Lower lobe of right lung (tissue), 2 donors: ENCODE results near the gene SIAE. TPM values are rescaled to one million over a fixed set of nuclear protein-coding genes. Genes with fewer than 3 reads are reported as not detected.

ENCODE experiments used
- ATAC-seq, 2 donors: fragments of 200-7000 bp; cut with Tn5 transposase; one replicate each; pipeline ENCODE4 v1.9.1; 2020 to 2022; ENCODE audit warnings: mild to moderate bottlenecking in 2 of 2, moderate library complexity in 2 of 2
- DNase-seq: peaks from one replicate; pipeline ENCODE4 v3.0.0-alpha.2; 2020
- H3K27ac ChIP-seq: fragments of 200-600 bp; one replicate; pipeline ENCODE4 v1.8.0; 2022
- H3K27me3 ChIP-seq: fragments of 200-600 bp; one replicate; pipeline ENCODE4 v1.8.0; 2022; ENCODE audit warnings: low read depth
- H3K36me3 ChIP-seq: fragments of 200-600 bp; one replicate; pipeline ENCODE4 v1.8.0; 2022; ENCODE audit warnings: mild to moderate bottlenecking
- H3K4me1 ChIP-seq: fragments of 200-600 bp; one replicate; pipeline ENCODE4 v1.8.0; 2022
- H3K4me3 ChIP-seq: fragments of 200-600 bp; one replicate; pipeline ENCODE4 v1.8.0; 2022; ENCODE audit warnings: mild to moderate bottlenecking
- H3K9me3 ChIP-seq: fragments of 200-600 bp; one replicate; pipeline ENCODE4 v1.8.0; 2022
- intact Hi-C: fragments of 100-400 bp; cut with DNase I; formaldehyde crosslinking; loops from one replicate; pipeline ENCODE4 v1.11.0; 2022
- total RNA-seq: library from RNA; stranded (reverse); fragmentation: NEBNext Ultra II Directional; extraction: Animal tissue kit (Norgen Biotek cat#: 25700); gene quantifications from one replicate; pipeline ENCODE4 v1.2.1, GENCODE V29; 2021
- TF ChIP-seq, protein P1 (sequence below): fragments of 200-600 bp; IDR thresholded peaks from one replicate; pipeline ENCODE4 v1.8.0; 2022; ENCODE audit warnings: antibody characterized with exemption, mild to moderate bottlenecking
- donor health status: DM: no; HTN: yes; CAD: no; lungs with severe emphysema.

SIAE gene
- total RNA-seq, 1 donor from 2014 or later = 41.4 TPM

DNA sequence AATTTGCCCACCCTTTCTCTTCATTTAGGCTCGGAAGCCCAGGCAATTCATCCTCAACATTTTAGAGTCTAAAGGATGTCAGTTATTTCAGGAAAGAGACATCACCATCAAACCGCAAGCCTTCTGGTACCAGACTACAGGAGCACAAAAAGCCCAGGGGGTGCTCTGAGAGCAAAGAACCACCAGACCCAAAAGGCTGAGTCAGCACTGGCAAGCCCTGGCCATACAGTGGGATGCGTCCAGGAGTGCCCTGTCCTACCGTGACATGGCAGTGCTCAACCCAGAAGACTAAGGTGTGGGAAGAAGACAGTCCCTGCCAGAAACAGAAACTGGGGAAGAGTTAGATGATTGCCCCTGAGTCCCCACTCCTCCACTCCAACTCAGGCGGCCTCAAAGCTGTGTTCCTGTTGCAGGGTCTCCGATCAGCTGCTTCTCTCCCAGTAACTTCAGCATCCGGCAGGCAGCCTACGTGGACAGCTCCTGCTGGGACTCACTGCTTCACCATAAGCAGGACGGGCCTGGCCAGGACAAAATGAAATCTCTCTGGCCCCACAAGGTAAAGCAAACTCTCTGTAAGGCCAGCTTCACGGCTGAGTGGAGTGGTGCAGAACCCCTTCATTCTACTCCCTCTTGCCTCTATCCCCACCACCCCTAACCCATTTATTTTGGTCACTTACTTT, 60.8 kb downstream of the SIAE start:
- Histone ChIP-seq H3K9me3 (no peaks in the 10 kb centered on the region), H3K4me1 (no peaks in the 10 kb centered on the region), H3K27ac (no peak overlapping the region), H3K36me3 (no peaks in the 10 kb centered on the region), H3K27me3 (peaks cover 31% of the 10 kb centered on the region), H3K4me3 (no peak overlapping the region)
- TF ChIP-seq, protein P1, sequence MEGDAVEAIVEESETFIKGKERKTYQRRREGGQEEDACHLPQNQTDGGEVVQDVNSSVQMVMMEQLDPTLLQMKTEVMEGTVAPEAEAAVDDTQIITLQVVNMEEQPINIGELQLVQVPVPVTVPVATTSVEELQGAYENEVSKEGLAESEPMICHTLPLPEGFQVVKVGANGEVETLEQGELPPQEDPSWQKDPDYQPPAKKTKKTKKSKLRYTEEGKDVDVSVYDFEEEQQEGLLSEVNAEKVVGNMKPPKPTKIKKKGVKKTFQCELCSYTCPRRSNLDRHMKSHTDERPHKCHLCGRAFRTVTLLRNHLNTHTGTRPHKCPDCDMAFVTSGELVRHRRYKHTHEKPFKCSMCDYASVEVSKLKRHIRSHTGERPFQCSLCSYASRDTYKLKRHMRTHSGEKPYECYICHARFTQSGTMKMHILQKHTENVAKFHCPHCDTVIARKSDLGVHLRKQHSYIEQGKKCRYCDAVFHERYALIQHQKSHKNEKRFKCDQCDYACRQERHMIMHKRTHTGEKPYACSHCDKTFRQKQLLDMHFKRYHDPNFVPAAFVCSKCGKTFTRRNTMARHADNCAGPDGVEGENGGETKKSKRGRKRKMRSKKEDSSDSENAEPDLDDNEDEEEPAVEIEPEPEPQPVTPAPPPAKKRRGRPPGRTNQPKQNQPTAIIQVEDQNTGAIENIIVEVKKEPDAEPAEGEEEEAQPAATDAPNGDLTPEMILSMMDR = no peak
- ATAC-seq (no peak), DNase-seq (no peak)
- intact Hi-C loops = no loop called here

DNA sequence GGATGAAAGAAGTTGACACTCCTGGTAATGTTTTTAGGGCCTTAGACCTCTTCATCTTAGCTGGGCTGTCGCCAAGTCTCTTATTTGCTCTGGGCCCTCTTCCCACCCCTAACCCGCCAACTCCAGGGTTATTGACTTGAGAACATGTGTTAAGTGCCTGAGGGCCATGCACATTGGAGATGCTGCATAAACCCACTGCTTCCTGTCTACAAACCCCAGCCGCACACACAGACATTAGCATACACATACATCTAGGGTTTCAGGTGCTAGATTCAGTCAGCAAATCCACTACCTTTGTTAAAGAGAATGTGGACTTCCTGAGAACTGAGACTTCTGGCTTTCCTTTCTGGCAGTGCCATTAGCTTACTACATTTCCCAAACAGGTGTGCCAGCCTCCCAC, 61.5 kb downstream of the SIAE start:
- Histone ChIP-seq H3K4me3 (no peak overlapping the region), H3K27me3 (peaks cover 26% of the 10 kb centered on the region), H3K4me1 (no peaks in the 10 kb centered on the region), H3K9me3 (no peaks in the 10 kb centered on the region), H3K27ac (no peak overlapping the region), H3K36me3 (no peaks in the 10 kb centered on the region)
- TF ChIP-seq, protein P1 = no peak
- ATAC-seq (no peak), DNase-seq (no peak)
- intact Hi-C loops = no loop called here

DNA sequence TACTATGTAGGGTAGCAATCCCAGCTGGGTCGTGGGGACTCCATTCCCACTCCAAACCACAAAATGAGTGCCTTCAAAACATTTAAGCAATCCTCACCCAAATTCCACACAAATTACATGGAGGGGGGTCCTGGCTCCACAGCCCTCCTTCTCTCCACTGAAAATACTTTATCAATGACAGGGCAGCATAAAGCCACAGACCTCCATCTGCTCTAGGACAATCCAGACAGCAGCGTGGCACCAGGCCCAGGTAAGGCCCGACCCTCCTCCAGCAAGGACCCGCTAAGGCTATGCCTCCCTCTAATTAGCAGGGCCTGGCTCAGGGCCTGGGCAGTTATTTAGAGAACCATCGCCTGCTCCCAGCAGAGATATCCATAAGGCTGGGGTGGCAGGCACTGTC, 62.5 kb downstream of the SIAE start, which contains the start of gene PANX3:
PANX3 (plus strand) TSS at position 365 of the 400 bp plus-strand sequence. CDS start 129 bp downstream, outside the sequence.
- H3K27me3 ChIP-seq = peaks cover 23% of the 10 kb centered on the region
- H3K36me3 ChIP-seq = no peaks in the 10 kb centered on the region
- no peaks in the 10 kb centered on the region for H3K4me1 ChIP-seq
- DNase-seq = no peak
- ATAC-seq = peak in 1 of 2 donors; percentile 23
- TF ChIP-seq, protein P1 = no peak
- H3K4me3 ChIP-seq = no peak within 1 kb of the TSS
- intact Hi-C loops = no loop called here
- H3K27ac ChIP-seq = no peak within 1 kb of the TSS
- no peaks in the 10 kb centered on the region for H3K9me3 ChIP-seq

DNA sequence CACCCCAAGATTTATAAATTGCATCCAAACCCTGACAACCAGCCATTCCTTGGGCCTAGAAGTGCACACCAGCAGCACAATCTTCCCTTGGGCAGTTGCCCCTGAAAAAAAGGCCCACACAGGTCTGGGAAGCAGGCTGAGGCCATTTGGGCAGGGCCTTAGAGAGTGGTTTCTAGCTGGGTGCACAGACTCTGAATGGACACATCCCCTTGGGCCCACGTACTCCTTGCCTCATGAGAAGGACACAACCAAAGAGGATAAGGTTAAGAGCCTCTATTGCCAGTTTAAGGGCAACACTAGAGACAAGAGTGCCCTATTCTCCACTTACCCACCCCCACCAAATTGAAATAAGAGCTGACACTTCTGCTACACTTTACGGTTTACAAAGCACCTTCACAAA, 63.2 kb downstream of the SIAE start:
- no peak overlapping the region for H3K4me3 ChIP-seq
- no peaks in the 10 kb centered on the region for H3K9me3 ChIP-seq
- H3K27me3 ChIP-seq = peaks cover 15% of the 10 kb centered on the region
- H3K4me1 ChIP-seq = no peaks in the 10 kb centered on the region
- no peaks in the 10 kb centered on the region for H3K36me3 ChIP-seq
- ATAC-seq (peak; percentile 33 to 41), DNase-seq (no peak)
- TF ChIP-seq, protein P1 = no peak
- intact Hi-C loops = no loop called here
- H3K27ac ChIP-seq = no peak overlapping the region

DNA sequence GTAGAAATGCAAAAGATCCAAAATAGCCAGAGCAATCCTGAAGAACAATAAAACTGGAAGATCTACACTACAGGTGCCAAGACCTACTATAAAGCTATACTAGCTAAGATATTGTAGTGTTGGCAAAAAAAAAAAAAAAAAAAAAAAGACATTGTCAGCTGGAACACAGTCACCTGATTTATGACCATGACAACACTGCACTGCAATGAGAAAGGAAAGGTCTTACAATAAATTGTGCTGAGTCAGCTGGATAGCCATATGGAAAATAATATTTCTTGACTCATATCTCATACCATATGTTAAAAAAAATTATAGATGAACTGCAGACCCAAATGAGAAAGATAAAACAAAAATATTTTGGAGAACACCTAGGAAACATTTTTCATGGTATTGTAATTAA, 65.4 kb downstream of the SIAE start:
- Histone ChIP-seq H3K27ac (no peak overlapping the region), H3K36me3 (no peaks in the 10 kb centered on the region), H3K27me3 (no peaks in the 10 kb centered on the region), H3K9me3 (no peaks in the 10 kb centered on the region), H3K4me3 (no peak overlapping the region), H3K4me1 (no peaks in the 10 kb centered on the region)
- no peak for ATAC-seq
- intact Hi-C loops = no loop called here
- TF ChIP-seq, protein P1 = no peak
- no peak for DNase-seq
